Measurements from ENCODE around the gene TMEM272. TPM values are rescaled to one million over a fixed set of nuclear protein-coding genes. Genes with fewer than 3 reads are reported as not detected.

TMEM272 gene
- total RNA-seq, 1 donor: not detected

- DNase-seq (ENCODE audit: low read depth): no peak
- H3K4me3 ChIP-seq (ENCODE audit: low read depth, low read length): no peak overlapping the region
- TF ChIP-seq, protein P1, sequence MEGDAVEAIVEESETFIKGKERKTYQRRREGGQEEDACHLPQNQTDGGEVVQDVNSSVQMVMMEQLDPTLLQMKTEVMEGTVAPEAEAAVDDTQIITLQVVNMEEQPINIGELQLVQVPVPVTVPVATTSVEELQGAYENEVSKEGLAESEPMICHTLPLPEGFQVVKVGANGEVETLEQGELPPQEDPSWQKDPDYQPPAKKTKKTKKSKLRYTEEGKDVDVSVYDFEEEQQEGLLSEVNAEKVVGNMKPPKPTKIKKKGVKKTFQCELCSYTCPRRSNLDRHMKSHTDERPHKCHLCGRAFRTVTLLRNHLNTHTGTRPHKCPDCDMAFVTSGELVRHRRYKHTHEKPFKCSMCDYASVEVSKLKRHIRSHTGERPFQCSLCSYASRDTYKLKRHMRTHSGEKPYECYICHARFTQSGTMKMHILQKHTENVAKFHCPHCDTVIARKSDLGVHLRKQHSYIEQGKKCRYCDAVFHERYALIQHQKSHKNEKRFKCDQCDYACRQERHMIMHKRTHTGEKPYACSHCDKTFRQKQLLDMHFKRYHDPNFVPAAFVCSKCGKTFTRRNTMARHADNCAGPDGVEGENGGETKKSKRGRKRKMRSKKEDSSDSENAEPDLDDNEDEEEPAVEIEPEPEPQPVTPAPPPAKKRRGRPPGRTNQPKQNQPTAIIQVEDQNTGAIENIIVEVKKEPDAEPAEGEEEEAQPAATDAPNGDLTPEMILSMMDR (IDR thresholded peaks at IDR 0.05; ENCODE audit: insufficient read depth, low read length): no peak
Observed at GRCh38 chr13:51771418-51772104, 73.4 kb downstream of the TMEM272 start.

GRCh38 chr13:51770681-51771417 lies 74.1 kb downstream of the TMEM272 start:
- TF ChIP-seq, protein P1 (IDR thresholded peaks at IDR 0.05; ENCODE audit: insufficient read depth, low read length): no peak
- H3K4me3 ChIP-seq (ENCODE audit: low read depth, low read length): no peak overlapping the region
- DNase-seq (ENCODE audit: low read depth): no peak

- no peak for DNase-seq (ENCODE audit: low read depth)
- TF ChIP-seq, protein P1 (IDR thresholded peaks at IDR 0.05; ENCODE audit: insufficient read depth, low read length): no peak
- H3K4me3 ChIP-seq (ENCODE audit: low read depth, low read length): no peak overlapping the region
Observed at GRCh38 chr13:51770160-51770559, 74.8 kb downstream of the TMEM272 start.

- no peak for DNase-seq (ENCODE audit: low read depth)
- H3K4me3 ChIP-seq (ENCODE audit: low read depth, low read length): no peak overlapping the region
- TF ChIP-seq, protein P1 (IDR thresholded peaks at IDR 0.05; ENCODE audit: insufficient read depth, low read length): no peak
Observed at GRCh38 chr13:51769455-51770127, 75.4 kb downstream of the TMEM272 start.

GRCh38 chr13:51768976-51769375 lies 76.0 kb downstream of the TMEM272 start:
- TF ChIP-seq, protein P1 (IDR thresholded peaks at IDR 0.05; ENCODE audit: insufficient read depth, low read length): no peak
- H3K4me3 ChIP-seq (ENCODE audit: low read depth, low read length): no peak overlapping the region
- no peak for DNase-seq (ENCODE audit: low read depth)

DNA sequence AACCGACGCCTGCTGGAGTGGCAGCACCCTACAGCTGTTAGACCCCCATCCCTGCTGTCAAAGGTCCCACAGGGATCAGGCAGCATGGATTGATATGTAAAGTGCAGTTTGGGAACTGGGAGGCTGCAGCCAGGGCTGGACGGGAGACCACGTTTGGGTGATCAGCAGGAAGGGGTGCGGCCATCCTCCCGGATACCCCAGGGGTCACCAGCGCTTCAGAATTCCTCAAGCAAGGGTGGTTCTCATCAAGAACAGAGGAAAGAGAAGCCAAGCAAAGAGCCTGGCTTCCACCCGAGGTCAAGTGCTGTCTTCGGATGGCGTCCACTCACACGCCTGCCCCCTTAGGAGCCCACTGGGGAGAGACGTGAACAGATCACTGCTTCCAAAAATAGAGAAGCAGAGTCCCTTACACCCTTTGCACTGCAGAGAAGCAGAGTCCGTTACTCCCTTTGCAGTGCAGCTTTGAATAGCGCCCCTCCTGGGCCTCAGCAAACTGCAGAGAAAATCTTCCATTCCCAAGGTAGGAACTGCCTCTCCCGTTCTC lies 76.5 kb downstream of the TMEM272 start:
- H3K4me3 ChIP-seq (ENCODE audit: low read depth, low read length): no peak overlapping the region

More for the DNA sequence above, 76.5 kb downstream of the TMEM272 start:
- DNase-seq (ENCODE audit: low read depth): no peak
- TF ChIP-seq, protein P1 (IDR thresholded peaks at IDR 0.05; ENCODE audit: insufficient read depth, low read length): no peak
